Bronchial epithelial cell (primary cell): ENCODE measurements around the gene CDK18. TPM values are rescaled to one million over a fixed set of nuclear protein-coding genes. Genes with fewer than 3 reads are reported as not detected.

Experiments used
- DNase-seq: peaks from one replicate; pipeline ENCODE4 v3.0.0-alpha.2; 2010; ENCODE audit warnings: low read depth
- FAIRE-seq: peaks from 2 replicates; lab custom pipeline; 2011; peaks lifted over from hg19 to GRCh38; lab: Jason Lieb, UNC
- H3K27me3 ChIP-seq: 2 replicates; pipeline ENCODE4 v1.5.1; 2011; ENCODE audit warnings: low read length; ENCODE audit not compliant: control insufficient read depth, insufficient read depth
- H3K36me3 ChIP-seq: 2 replicates; pipeline ENCODE4 v1.5.1; 2011; ENCODE audit warnings: low read length; ENCODE audit not compliant: control insufficient read depth, insufficient read depth
- H3K4me3 ChIP-seq: 2 replicates; pipeline ENCODE4 v1.5.1; 2011; ENCODE audit warnings: mild to moderate bottlenecking, low read depth, low read length, control low read depth
- total RNA-seq: library from RNA; depleted of rRNA; stranded (reverse); fragments of >200 nt; gene quantifications from 2 replicates; pipeline ENCODE4 v1.2.1, GENCODE V29; 2014
- TF ChIP-seq, protein P1 (sequence below): IDR thresholded peaks from 2 replicates; pipeline ENCODE4 v1.5.1; 2011; ENCODE audit warnings: mild to moderate bottlenecking, moderate library complexity, low read length, control low read depth, inconsistent platforms; ENCODE audit not compliant: insufficient read depth, severe bottlenecking

The CDK18 gene
- total RNA-seq, 1 donor from 2014 or later, result 1.8 TPM

DNA sequence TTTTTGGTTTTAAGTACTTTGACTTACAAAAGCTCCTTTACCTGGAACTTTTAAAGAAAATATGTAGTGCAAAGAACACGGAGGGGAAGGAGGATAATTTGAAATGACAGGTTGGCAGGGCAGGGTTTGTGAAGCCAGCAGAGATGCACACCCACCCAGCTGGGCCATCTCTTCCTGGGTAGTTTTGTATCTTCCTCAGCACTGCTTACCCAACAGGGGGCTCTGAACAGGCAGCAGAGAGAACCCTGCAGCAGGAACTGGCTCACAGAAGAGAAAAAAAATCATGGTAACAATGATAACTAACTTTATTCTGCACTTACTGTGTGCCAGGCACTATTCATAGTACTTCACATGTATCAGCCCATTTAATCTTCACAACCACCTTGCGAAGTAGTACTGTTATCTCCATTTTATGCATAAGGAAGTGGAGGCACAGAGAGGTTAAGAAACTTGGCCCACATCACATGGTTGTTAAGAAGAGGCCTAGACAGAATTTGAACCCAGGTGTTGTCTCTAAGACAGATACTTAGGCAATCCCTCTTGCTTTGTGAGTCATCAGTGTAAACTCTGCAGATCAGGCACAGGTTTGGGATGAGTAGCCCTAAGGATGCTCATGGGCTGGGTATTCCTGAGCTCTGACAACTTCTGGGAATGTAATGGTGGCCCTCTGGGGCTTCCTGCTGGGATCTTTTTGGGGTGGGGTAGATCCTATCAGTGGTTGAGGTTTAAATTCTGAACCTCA lies 66.5 kb downstream of the CDK18 start:
- Histone ChIP-seq H3K4me3 (no peak overlapping the region), H3K36me3 (no peaks in the 10 kb centered on the region), H3K27me3 (peaks cover 56% of the 10 kb centered on the region)
- peak; percentile 66 for FAIRE-seq
- peak; percentile 58 for DNase-seq
- TF ChIP-seq, protein P1, sequence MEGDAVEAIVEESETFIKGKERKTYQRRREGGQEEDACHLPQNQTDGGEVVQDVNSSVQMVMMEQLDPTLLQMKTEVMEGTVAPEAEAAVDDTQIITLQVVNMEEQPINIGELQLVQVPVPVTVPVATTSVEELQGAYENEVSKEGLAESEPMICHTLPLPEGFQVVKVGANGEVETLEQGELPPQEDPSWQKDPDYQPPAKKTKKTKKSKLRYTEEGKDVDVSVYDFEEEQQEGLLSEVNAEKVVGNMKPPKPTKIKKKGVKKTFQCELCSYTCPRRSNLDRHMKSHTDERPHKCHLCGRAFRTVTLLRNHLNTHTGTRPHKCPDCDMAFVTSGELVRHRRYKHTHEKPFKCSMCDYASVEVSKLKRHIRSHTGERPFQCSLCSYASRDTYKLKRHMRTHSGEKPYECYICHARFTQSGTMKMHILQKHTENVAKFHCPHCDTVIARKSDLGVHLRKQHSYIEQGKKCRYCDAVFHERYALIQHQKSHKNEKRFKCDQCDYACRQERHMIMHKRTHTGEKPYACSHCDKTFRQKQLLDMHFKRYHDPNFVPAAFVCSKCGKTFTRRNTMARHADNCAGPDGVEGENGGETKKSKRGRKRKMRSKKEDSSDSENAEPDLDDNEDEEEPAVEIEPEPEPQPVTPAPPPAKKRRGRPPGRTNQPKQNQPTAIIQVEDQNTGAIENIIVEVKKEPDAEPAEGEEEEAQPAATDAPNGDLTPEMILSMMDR, result no peak

DNA sequence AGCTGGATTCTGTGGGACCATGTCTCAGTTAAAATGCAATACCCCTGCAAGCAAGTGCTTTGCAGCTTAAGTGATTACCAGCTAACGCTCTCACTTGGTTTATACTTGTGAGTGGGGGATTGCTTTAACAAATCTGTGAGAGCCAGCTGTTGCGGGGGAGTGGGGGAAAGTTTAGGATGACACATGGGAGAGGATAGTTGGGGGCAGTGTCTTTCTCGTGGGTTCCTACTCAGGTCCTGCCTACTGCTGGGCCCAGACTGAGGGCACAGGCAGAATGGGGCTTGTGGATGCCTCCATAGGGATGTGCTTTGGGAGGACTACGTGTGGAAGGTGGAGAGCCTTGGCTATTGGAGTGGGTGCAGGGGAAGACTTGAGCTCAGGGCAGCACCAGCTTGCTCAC lies 67.3 kb downstream of the CDK18 start:
- H3K4me3 ChIP-seq, result no peak overlapping the region
- peaks cover 54% of the 10 kb centered on the region for H3K27me3 ChIP-seq
- no peaks in the 10 kb centered on the region for H3K36me3 ChIP-seq
- TF ChIP-seq, protein P1, result no peak
- DNase-seq, result no peak
- FAIRE-seq, result no peak

DNA sequence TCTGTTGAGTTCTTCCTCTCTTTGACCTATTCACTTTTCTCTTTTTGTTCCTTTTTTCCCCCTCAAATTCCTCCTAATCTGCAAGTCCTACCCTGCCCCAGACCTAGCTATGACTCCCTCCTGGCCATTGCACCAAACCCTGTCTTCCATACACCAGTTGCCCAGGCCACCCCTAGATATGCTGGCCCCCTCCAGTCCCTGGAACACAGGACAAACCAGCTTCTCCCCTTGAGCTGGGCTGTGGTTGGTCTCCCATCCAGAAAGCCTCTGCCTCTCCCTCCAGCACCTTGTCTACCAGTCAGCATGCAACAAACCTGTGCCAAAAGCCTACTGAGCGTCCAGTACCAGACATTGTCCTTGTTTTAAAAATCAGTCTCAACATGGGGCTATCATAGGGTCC lies 68.0 kb downstream of the CDK18 start:
- Histone ChIP-seq H3K27me3 (peaks cover 49% of the 10 kb centered on the region), H3K36me3 (no peaks in the 10 kb centered on the region), H3K4me3 (no peak overlapping the region)
- FAIRE-seq, result no peak
- DNase-seq, result no peak
- TF ChIP-seq, protein P1, result no peak

DNA sequence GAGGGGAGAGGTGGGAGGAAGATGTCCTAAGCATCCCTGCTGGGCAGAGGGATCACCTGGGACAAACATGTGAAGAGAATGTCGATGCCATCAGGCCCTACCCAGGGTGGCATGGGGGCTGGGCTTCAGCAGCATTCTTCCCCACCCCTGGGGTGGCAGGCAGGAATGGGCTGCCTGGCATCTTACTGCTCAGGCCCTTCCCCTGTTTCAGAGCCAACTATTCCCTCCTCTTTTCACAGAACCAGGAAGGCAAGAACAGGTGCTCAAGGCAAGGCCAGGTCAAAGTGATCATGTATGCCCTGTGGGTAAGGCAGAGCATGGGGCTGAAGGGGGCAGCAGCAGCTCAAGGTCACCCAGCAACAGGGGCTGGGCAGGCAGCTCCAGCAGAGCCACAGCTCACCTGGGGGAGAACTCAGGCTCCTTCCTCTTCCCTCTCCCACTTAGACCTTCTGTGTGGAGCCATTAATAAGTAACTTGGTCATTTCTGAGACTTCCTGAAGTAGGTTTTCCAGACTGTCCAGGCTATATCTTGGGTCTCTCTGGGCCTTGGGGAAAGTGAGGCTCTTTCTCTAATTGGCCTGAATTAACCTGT lies 70.9 kb downstream of the CDK18 start:
- no peaks in the 10 kb centered on the region for H3K36me3 ChIP-seq
- DNase-seq (no peak), FAIRE-seq (no peak)
- H3K27me3 ChIP-seq, result peaks cover 35% of the 10 kb centered on the region
- TF ChIP-seq, protein P1, result no peak
- H3K4me3 ChIP-seq, result no peak overlapping the region

DNA sequence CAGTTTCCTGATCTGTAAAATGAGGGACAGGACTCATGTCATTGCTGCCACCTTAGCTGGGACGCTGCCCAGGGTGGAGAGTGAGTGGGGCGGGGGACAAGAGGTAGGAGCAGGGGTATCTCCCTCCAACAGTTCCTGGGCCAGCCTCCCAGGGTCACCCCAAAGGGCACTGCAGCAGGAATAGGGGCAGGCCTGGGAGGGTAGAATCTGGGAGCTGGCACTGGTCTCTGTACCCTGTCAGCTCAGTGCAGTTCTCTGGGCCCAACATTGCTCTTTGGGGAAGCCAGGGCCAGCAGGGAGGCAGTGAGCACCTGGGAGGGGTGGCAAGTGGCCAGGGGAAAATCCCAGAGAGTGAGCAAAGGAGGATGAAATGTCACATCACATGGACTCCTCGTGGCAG lies 71.5 kb downstream of the CDK18 start:
- no peaks in the 10 kb centered on the region for H3K36me3 ChIP-seq
- H3K4me3 ChIP-seq, result no peak overlapping the region
- FAIRE-seq (no peak), DNase-seq (no peak)
- TF ChIP-seq, protein P1, result no peak
- peaks cover 33% of the 10 kb centered on the region for H3K27me3 ChIP-seq
